ELF-1 (cell line): ENCODE results near the gene NMS.
"Not testable (repeated sequence)": the region's sequence is repeated elsewhere in the genome, so short reads cannot be mapped to it uniquely, and the experiment has no call there.

ENCODE experiments used
- DNase-seq: peaks from one replicate; pipeline ENCODE4 v3.0.0-alpha.2; 2016; ENCODE audit warnings: low read depth, low spot score

Gene NMS, protein sequence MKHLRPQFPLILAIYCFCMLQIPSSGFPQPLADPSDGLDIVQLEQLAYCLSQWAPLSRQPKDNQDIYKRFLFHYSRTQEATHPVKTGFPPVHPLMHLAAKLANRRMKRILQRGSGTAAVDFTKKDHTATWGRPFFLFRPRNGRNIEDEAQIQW

DNA sequence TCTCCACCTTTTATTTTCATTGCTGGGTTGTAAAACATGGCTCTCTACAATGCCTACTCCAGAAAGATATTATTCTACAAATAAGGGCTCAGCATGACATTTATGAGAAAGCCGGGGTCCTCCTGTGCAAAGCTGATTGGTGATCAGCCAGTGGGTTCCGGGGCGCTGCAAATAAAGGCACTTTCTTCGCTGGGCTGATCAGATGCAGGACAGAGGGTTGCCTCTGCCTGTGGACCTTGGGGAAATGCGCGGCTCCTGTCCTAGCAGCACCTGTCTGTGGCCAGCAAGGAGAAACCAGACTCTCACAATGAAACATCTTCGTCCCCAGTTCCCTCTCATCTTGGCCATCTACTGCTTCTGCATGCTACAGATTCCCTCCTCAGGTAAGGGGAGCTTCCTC lies at the start of gene NMS:
Gene NMS, plus strand, starts transcription at position 301 of the 400 bp plus-strand sequence. Its CDS starts 7 bp downstream, at position 308.
- no peak for DNase-seq

DNA sequence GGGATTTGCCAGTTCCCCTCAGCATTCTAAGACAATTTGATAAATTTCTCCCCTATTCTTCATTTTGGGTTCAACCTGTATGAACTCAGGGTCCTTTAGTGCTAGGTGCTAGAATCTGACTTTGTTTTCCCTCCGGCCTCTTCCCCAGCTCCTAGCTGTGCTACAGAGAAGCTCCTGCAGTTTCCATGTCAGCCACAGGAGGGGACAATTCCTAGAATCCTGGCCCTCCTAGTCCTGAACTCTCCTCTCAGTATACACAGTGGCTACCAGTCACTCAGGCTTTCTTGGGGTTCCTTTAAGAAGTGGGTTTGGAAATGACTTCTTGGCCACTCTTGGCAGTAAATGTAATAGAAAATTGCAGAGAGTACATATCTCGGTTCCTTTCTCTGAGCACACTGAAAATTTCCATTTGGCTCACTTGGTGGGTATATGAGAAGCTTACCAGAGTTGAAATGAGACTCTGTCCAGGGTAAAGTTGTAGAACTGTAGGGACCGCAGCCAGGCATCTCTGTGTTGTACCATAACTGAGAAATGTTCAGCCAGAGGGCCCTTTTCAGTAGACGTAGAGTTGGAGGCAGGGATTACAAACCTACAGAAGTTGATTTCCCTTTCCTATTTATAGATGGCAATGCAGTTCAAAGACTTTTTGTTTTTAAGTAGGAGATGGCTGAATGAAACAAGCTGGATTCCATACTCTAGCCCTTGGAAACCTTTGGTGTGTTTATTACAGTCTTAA lies 47.8 kb upstream of the NMS start:
- DNase-seq, result peak; percentile 49

DNA sequence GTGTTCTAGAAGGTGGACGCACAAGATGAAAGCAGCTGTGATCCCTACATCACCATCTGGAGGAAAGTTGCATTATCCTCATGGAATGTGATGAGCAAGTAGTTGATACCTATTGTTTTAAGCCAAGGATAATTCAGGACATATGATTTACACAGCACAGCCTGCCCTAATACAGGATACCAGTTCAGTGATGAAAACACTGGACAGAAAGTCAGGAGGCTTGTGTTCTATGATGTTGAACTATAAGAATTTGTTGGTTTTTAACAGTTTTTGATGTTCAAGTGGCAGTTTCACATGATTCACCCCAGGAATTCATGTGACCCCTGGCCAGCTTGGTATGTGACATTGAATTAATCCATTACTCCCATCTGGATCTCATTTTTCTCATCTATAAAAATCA lies 46.7 kb upstream of the NMS start:
- DNase-seq, result no peak

DNA sequence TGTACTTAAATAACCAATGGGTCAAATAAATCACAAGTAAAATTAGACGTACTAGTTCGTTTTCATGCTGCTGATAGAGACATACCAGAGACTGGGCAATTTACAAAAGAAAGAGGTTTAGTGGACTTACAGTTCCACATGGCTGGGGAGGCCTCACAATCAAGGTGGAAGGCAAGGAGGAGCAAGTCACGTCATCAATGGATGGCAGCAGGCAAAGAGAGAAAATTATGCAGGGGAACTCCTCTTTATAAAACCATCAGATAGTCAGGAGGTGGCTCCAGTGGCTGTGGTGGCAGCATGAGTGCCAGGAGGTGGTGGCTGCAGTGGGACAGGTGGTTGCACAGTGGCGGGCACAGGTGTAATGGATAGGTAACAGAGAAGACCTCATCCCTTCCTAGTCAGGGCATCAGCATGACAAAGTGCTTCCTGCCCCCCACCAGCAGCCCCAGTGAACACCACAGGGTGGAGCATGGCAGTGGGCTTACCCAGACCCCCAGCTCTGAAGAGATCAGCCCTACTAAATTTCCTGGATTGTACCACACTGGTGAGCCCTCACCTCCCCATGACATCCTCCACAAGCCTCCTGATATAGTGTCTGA lies 45.9 kb upstream of the NMS start:
- no peak for DNase-seq

DNA sequence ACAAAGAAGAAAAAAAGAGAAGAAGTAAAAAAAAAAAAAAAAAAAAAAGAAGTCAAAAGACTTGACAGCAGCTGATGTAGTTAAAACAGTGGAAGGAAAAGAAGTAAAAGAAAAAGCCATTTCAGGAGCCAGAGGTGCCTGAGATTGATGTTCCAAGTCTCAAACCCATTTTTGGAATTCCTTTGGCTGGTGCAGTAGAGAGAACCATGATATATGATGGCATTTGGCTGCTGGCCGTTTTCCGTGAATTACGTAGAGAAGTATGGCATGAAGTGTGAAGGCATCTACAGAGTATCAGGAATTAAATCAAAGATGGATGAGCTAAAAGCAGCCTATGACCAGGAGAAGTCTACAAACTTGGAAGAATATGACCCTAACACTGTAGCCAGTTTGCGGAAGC lies 45.2 kb upstream of the NMS start:
- no peak for DNase-seq

DNA sequence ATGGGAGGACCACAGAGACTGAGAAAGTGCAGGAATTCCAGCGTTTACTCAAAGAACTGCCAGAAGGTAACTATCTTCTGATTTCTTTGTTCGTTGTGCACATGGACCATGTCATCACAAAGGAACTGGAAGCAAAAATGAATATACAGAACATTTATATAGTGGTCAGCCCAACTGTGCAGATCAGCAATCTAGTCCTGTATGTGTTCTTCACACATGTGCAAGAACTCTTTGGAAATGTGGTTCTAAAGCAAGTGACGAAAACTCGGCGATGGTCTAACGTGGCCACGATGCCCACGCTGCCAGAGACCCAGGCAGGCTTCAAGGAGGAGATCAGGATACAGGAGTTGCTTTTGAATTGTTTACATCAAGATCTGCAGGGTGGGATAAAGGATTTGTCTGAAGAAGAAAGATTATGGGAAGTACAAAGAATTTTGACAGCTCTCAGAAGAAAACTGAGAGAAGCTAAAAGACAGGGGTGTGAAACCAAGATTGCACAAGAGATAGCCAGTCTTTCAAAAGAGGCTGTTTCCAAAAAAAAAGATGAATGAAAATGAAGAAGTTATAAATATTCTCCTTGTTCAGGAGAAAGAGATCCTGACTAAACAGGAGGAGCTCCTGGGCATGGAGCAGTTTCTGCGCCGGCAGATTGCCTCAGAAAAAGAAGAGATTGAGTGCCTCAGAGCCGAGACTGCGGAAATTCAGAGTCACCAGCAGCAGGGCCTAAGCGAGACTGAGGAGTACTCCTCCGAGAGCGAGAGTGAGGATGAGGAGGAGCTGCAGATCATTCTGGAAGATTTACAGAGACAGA lies 44.5 kb upstream of the NMS start:
- no peak for DNase-seq

DNA sequence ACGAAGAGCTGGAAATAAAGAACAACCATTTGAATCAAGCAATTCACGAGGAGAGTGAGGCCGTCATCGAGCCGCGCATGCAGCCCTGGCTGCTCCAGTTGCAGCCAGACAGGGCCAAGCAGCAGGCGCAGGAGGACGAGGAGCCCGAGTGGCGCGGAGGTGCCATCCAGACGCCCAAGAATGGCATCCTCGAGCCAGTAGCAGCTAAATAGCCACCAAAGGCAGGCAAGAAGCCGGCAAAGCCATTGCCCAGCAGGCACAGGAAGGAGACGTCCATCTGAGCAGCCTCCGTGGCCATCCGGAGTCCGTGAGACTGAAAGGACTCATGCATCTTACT lies 43.9 kb upstream of the NMS start:
- DNase-seq, result no peak

DNA sequence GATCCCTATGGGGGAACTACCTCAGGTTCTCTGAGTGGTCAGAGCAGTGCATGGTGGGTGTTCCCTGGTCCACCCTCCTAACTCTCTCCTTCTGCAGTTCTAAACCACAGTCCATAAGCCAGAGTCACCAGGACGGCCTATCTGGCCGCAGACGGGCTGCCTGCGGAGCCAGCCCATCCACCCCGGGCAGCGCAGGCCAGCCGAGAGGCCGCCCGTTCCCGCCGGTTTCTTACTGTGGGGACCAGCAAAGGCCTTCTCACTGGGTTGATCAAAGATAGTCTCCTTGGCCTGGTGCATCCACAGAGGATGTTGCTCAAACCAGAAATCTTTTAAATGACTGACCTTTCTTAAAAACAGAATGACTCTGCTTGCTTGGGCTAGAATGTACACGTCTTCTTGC lies 43.2 kb upstream of the NMS start:
- no peak for DNase-seq

DNA sequence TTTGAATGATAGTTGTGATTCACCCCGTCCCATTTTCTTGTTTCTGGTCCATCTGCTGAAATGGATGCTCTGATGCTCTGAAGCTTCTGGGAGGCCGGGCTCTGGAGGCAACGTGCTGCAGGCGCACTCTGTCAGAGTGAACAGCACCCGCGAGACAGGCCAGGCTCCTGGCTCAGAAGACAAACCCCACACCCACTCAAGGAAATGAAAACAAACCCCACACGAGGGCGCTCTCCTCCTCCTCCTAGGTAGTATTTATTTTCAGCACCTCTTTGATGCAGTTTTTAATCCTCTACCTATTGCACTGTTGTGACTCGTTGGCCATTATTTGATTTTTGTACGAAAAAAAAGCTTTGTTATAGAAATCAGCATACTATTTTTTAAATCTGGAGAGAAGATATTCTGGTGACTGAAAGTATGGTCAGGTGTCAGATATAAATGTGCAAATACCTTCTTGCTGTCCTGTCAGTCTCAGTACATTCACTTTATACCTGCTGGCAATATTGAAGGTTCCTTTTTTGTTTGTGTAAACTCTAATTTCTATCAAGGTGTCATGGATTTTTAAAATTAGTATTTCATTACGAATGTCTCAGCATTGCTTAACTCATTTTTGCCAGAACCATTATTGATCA lies 42.5 kb upstream of the NMS start:
- peak; percentile 58 for DNase-seq

DNA sequence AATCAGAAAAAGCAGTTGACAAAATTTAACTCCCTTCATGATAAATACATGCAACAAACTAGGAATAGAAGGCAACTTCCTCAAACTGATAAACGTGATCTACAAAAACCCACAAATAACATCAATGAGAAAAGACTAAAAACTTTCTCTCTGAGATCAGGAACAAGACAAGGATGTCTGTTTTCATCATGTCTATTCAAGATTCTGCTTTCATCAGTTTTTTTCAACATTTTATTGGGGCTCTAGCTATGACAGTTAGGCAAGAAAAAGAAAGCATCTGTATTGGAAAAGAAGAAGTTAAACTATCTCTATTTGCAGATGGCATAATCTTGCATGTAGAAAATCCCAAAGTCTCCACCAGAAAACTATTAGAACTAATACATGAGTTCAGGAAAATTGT lies 40.6 kb upstream of the NMS start:
- DNase-seq, result no peak

DNA sequence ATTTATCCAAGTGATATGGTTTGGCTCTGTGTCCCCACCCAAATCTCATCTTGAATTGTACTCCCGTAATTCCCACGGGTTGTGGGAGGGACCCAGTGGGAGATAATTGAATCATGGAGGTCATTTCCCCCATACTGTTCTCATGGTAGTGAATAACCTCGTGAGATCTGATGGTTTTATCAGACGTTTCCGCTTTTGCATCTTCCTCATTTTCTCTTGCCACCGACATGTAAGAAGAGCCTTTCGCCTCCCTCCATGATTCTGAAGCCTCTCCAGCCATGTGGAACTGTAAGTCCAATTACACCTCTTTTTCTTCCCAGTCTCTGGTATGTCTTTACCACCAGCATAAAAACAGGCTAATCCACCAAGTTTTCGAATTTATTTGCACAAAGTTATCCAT lies 32.5 kb upstream of the NMS start:
- DNase-seq, result no peak

DNA sequence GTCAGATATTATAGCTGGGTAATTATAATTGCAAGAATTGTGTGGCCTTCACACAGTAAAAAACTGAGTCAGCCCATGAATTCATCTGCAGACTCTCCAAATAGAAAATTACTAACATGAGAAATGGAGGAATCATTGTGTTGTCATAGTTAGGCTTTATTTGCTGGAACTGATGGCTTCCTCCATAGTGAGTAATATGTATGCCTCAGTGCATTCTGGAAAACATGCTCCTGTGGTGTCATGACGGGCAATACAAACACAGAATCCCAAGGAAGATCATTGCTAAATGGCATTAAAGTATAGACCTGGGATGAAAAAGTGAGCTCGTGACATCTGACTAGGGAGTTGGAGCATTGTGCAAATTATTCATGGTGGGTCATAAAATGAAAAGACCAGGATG lies 23.6 kb upstream of the NMS start:
- DNase-seq, result no peak

DNA sequence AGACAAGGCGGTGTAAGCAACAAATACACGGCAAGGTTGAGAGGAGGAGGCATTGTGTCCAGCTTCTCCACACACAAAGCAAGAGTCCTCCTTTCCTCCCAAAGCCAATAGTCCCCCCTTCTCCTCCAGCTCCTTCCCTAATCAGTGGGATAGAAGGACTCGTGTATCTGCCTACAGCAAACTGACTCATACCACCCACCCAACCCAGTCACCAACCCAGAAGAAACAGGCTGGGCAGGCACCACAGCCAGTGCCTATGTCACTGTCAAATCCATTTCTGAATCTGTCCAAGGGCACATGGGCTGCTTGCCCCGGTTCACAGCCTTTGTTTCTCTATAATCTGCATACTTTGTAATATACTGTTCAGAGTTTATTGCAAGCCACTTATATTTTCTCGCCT lies 19.2 kb upstream of the NMS start:
- no peak for DNase-seq

DNA sequence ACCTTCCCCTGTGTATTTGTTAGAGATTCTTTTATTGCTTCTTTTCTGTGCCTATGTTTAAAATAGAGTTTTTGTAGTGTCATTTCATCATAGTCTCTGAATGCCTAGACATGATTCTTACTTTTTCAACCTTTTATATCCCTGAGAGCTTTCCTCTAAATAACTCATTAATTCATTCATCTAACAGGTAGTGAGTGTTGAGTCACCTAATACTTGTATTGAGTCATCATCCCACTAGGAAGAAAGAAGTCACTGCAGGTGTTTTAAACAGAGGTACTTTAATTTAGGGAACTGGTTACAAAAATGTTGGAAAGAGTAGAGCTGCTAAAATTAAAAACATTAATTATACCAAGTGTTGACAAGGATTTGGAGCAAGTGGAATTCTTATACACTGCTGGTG lies 18.5 kb upstream of the NMS start:
- DNase-seq, result no peak

DNA sequence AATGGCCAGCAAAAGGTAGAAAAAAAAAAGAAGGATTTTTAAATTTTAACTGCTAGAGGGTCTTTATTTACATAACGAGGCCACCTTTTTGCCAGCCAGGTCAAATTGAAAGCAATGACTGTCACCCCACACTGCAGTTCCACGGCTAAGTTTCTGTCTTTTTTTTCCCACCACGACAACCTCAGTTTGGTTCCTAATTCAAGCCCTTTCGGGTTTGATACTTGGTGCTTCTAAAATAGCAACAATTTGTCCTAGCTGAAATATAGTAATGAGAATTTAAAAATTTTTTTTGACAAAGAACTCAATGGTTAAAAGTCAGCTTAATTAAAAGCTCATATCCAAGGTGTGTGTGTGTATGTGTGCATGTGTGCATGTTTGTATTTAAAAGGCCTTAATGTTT lies 16.4 kb upstream of the NMS start:
- DNase-seq, result no peak

DNA sequence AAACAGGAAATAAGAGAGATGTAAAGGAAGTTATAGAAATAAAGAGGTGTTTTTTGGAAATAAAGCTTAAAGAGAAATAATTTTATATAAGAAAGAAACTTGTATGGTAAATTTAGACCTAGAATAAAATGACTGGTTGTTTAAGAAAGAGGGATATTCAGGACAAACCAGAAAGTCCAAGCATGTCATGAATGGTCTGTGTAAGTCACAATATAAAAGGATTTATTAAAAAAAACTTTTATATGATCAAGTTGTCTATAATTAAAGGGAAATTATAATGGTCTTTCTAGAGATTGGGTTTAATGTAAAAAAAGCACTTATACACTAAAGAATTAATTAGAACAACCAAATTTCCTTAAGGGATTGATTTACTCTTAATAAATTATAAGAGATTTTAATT lies 13.9 kb upstream of the NMS start:
- not testable (repeated sequence) for DNase-seq

DNA sequence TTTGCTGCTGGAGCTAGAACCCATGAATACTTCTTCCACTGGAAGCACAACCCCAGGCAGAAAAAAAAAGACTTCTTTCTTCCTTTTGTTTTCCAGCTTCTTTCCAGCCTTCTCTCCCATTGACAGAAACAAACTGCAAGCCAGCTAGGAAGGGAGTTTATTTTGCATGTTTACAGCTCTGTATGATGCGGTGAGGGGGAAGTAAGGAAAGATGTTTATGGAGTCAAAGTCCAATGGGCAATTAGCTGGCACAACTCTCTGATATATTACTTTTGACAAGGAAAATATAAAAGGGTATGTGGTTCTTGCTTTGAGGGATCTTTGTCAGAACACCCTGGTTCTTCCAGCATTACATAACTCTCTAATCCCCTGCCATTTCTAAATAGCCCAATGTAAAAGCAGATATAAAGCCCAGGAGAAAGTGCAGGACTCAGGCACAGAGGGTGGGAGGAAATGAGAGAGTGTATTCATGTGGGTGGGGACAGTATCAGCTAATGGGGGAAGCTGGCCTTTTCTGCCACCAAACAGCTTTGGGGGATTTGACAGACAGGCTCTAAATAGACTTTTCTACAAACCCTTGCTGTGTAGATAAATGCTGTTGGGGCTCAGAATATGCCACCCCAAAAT lies 9.3 kb upstream of the NMS start:
- no peak for DNase-seq

DNA sequence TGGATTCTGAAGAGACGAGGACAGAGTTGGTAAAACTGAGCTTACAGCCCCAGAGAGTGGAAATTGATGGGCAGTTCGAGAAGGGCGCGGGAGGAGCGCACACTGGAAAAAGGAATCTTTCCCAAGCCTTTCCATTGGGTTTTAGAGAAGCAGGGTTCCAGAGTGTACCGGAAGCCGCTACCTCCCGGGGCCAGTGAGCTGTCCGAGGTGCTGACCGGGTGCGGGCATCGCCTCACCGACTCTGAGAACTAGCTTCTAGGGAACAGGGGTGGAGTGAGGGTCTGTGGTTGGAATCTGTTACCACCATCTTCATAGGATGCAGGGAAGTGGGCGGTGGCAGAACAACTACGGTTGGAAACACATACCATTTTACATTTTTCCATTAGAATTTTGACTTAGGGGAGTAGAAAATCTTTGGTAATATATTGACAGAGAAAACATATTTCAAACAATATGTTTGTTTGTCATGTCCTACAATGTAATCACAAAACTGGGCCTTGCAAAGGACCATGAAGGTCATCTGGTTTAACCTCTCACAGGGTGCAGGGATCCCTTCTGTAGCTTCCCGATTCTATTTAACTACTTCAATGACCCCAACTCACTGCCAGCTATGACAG lies 724 bp downstream of the NMS start:
- DNase-seq, result peak; percentile 81

DNA sequence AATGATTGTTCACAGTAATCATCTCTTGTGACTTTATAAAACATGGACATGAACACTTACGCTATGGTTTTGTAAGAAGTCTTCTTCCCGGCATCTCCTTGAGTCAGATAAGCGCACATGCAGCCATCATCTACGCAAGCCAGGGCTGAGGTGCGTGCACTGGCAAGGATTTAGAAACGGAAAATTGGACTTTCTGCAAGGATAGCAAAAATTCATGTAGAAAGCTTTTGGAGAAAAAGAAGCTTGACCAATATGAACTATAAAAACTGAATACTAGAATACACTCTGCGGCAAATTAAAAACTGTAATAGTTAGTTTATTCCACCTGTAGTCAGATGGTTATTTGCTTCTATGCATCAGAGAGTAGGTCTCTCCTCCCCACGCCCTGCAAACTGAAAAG lies 6.3 kb downstream of the NMS start:
- DNase-seq, result no peak

DNA sequence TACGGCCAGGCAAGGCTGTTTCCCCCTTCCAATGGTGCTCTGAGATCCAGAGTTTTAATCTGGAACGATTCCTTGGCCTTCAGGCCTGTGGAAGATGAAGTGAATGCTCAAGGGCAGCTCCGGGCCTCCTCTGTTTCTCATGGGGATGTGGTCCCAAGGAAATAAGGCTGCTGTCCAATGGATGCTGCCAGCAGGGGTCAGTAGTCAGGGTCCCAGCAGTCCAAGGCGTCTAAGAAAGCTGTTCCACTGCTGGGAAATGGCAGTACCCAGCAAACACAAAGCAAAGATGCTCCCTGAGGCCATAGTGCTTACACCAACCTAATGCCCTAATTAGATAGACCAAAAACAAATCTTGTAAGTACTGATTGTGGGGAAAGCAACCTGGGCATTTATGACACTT lies 12.5 kb downstream of the NMS start:
- DNase-seq, result peak; percentile 50

DNA sequence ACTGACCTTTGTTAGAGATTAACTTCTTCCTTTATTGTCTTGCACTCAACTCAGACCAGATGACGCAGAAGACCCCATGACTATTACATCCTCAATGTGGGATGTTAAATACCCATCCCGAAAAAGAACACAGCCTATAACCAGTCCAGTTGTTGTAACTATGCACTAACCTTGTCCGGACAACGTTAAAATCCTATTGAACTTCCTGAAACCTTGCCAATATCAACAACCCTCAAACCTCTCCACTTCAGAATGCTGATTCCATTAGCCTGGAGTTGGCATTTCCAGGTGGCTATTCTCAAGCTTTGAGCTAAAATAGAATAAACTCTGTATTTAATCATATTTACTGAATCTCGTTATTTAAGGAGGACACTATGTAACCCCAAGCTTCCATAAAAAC lies 13.6 kb downstream of the NMS start:
- DNase-seq, result no peak
